K562 (cell line): ENCODE data around the gene CLSTN2. TPM values are rescaled to one million over a fixed set of nuclear protein-coding genes. Genes with fewer than 3 reads are reported as not detected.

Experiments used
- MAFF ChIP-seq: IDR thresholded peaks from 2 replicates; pipeline ENCODE4 v1.6.1; 2012; ENCODE audit warnings: low read length, improper control_type of control experiment
- MECOM ChIP-seq: fragments of 250-450 bp; sonication (Bioruptor Pico); IDR thresholded peaks from 2 replicates; pipeline ENCODE4 v1.8.0; 2022; ENCODE audit warnings: inconsistent platforms
- polyA plus RNA-seq, 8 experiments: library from polyadenylated mRNA; depleted of rRNA in 4 of 8; stranded (reverse) in 5 of 8; unstranded in 3 of 8; fragments of >200 nt; fragmentation: Nextera tagmentation in 2 of 8; fragmentation: Illumina TruSeq in 1 of 8; extraction: Ambion mirVana in 2 of 8; extraction: Trizol in 1 of 8; gene quantifications; 2 replicates each; pipeline versions ENCODE4 v1.2.1 to v1.2.3, GENCODE V29; 2011 to 2014; ENCODE audit warnings: inconsistent platforms in 1 of 8, missing spikeins in 1 of 8
- total RNA-seq, 7 experiments: library from RNA; depleted of rRNA in 6 of 7; stranded (reverse); fragments of >200 nt in 6 of 7; fragmentation: Illumina TruSeq in 2 of 7; extraction: Trizol in 2 of 7; gene quantifications; 2 replicates each; pipeline versions ENCODE4 v1.2.1 to v1.2.3, GENCODE V29; 2011 to 2021; ENCODE audit warnings: low replicate concordance in 1 of 7
- TF ChIP-seq, protein P1 (sequence below): fragments of 200-800 bp; sonication (Bioruptor generic); IDR thresholded peaks from 2 replicates; pipeline ENCODE4 v1.6.1; 2017; ENCODE audit warnings: missing genetic modification characterization, missing compliant biosample characterization
- TF ChIP-seq, protein P2 (sequence below): fragments of 450-650 bp; IDR thresholded peaks from 2 replicates; pipeline ENCODE4 v1.6.1; 2016; ENCODE audit warnings: mild to moderate bottlenecking, moderate library complexity

The CLSTN2 gene
- total and polyA plus RNA-seq, 9 of the 15 experiments (the other 6 are each of a cell fraction or from before 2014, with no cell fraction given): 0.02 to 0.04 (median 0.04) TPM; not detected in 6

DNA sequence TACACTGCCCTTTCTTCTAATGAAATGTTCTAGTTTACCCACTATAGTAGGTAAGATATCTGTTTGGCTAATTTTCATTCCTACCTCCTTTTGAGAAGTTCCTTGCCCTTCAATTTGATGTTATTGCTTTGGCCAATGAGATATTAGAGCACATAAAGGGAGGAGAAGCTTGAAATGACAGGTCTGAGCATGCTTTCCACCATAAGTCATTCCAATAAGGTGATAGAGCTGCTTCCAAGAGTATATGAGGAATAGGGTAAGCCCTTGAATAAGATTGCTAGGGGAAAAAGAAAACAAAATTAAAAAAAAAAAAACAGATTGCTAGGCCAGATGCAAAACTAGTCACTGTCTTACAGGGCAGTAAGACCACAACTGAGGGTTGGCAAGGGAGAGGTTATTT, 664.0 kb downstream of the CLSTN2 start (continued):
- TF ChIP-seq, protein P1, sequence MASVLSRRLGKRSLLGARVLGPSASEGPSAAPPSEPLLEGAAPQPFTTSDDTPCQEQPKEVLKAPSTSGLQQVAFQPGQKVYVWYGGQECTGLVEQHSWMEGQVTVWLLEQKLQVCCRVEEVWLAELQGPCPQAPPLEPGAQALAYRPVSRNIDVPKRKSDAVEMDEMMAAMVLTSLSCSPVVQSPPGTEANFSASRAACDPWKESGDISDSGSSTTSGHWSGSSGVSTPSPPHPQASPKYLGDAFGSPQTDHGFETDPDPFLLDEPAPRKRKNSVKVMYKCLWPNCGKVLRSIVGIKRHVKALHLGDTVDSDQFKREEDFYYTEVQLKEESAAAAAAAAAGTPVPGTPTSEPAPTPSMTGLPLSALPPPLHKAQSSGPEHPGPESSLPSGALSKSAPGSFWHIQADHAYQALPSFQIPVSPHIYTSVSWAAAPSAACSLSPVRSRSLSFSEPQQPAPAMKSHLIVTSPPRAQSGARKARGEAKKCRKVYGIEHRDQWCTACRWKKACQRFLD (CRISPR knock-in tag): no peak
- no peak for TF ChIP-seq MECOM (CRISPR knock-in tag)
- TF ChIP-seq, protein P2, sequence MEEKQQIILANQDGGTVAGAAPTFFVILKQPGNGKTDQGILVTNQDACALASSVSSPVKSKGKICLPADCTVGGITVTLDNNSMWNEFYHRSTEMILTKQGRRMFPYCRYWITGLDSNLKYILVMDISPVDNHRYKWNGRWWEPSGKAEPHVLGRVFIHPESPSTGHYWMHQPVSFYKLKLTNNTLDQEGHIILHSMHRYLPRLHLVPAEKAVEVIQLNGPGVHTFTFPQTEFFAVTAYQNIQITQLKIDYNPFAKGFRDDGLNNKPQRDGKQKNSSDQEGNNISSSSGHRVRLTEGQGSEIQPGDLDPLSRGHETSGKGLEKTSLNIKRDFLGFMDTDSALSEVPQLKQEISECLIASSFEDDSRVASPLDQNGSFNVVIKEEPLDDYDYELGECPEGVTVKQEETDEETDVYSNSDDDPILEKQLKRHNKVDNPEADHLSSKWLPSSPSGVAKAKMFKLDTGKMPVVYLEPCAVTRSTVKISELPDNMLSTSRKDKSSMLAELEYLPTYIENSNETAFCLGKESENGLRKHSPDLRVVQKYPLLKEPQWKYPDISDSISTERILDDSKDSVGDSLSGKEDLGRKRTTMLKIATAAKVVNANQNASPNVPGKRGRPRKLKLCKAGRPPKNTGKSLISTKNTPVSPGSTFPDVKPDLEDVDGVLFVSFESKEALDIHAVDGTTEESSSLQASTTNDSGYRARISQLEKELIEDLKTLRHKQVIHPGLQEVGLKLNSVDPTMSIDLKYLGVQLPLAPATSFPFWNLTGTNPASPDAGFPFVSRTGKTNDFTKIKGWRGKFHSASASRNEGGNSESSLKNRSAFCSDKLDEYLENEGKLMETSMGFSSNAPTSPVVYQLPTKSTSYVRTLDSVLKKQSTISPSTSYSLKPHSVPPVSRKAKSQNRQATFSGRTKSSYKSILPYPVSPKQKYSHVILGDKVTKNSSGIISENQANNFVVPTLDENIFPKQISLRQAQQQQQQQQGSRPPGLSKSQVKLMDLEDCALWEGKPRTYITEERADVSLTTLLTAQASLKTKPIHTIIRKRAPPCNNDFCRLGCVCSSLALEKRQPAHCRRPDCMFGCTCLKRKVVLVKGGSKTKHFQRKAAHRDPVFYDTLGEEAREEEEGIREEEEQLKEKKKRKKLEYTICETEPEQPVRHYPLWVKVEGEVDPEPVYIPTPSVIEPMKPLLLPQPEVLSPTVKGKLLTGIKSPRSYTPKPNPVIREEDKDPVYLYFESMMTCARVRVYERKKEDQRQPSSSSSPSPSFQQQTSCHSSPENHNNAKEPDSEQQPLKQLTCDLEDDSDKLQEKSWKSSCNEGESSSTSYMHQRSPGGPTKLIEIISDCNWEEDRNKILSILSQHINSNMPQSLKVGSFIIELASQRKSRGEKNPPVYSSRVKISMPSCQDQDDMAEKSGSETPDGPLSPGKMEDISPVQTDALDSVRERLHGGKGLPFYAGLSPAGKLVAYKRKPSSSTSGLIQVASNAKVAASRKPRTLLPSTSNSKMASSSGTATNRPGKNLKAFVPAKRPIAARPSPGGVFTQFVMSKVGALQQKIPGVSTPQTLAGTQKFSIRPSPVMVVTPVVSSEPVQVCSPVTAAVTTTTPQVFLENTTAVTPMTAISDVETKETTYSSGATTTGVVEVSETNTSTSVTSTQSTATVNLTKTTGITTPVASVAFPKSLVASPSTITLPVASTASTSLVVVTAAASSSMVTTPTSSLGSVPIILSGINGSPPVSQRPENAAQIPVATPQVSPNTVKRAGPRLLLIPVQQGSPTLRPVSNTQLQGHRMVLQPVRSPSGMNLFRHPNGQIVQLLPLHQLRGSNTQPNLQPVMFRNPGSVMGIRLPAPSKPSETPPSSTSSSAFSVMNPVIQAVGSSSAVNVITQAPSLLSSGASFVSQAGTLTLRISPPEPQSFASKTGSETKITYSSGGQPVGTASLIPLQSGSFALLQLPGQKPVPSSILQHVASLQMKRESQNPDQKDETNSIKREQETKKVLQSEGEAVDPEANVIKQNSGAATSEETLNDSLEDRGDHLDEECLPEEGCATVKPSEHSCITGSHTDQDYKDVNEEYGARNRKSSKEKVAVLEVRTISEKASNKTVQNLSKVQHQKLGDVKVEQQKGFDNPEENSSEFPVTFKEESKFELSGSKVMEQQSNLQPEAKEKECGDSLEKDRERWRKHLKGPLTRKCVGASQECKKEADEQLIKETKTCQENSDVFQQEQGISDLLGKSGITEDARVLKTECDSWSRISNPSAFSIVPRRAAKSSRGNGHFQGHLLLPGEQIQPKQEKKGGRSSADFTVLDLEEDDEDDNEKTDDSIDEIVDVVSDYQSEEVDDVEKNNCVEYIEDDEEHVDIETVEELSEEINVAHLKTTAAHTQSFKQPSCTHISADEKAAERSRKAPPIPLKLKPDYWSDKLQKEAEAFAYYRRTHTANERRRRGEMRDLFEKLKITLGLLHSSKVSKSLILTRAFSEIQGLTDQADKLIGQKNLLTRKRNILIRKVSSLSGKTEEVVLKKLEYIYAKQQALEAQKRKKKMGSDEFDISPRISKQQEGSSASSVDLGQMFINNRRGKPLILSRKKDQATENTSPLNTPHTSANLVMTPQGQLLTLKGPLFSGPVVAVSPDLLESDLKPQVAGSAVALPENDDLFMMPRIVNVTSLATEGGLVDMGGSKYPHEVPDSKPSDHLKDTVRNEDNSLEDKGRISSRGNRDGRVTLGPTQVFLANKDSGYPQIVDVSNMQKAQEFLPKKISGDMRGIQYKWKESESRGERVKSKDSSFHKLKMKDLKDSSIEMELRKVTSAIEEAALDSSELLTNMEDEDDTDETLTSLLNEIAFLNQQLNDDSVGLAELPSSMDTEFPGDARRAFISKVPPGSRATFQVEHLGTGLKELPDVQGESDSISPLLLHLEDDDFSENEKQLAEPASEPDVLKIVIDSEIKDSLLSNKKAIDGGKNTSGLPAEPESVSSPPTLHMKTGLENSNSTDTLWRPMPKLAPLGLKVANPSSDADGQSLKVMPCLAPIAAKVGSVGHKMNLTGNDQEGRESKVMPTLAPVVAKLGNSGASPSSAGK: no peak
- TF ChIP-seq MAFF: no peak
